ENCODE data around the gene NPC1. TPM values are rescaled to one million over a fixed set of nuclear protein-coding genes. Genes with fewer than 3 reads are reported as not detected.
"Not testable (repeated sequence)": the region's sequence is repeated elsewhere in the genome, so short reads cannot be mapped to it uniquely, and the experiment has no call there.

NPC1 gene
- total RNA-seq: 42.0 TPM

GRCh38 chr18:23586249-23587196 is at the start of gene NPC1:
Gene NPC1, minus strand, starts transcription at chr18:23586506. Its CDS starts 163 bp downstream, at chr18:23586343.
- DNase-seq (ENCODE audit: low spot score): peak; percentile 95

GRCh38 chr18:23636071-23636399 is 49.7 kb upstream of the NPC1 start:
- DNase-seq (ENCODE audit: low spot score): no peak

GRCh38 chr18:23635283-23636070 is 49.2 kb upstream of the NPC1 start:
- no peak for DNase-seq (ENCODE audit: low spot score)

- DNase-seq (ENCODE audit: low spot score): no peak
These were observed 48.4 kb upstream of the NPC1 start for GRCh38 chr18:23634692-23635091.

- no peak for DNase-seq (ENCODE audit: low spot score)
These were observed 46.3 kb upstream of the NPC1 start for GRCh38 chr18:23632615-23633014.

- no peak for DNase-seq (ENCODE audit: low spot score)
These were observed 45.4 kb upstream of the NPC1 start for GRCh38 chr18:23631746-23632145.

- DNase-seq (ENCODE audit: low spot score): no peak
These were observed 45.0 kb upstream of the NPC1 start for GRCh38 chr18:23631312-23631711.

GRCh38 chr18:23629444-23629946 is 43.2 kb upstream of the NPC1 start:
- no peak for DNase-seq (ENCODE audit: low spot score)

- DNase-seq (ENCODE audit: low spot score): no peak
These were observed 41.7 kb upstream of the NPC1 start for GRCh38 chr18:23627970-23628369.

GRCh38 chr18:23627321-23627720 is 41.0 kb upstream of the NPC1 start:
- no peak for DNase-seq (ENCODE audit: low spot score)

- no peak for DNase-seq (ENCODE audit: low spot score)
These were observed 40.4 kb upstream of the NPC1 start for GRCh38 chr18:23626451-23627279.

GRCh38 chr18:23623040-23623439 is 36.7 kb upstream of the NPC1 start:
- no peak for DNase-seq (ENCODE audit: low spot score)

GRCh38 chr18:23619388-23619881 is 33.1 kb upstream of the NPC1 start:
- no peak for DNase-seq (ENCODE audit: low spot score)

- no peak for DNase-seq (ENCODE audit: low spot score)
These were observed 32.6 kb upstream of the NPC1 start for GRCh38 chr18:23618862-23619387.

- DNase-seq (ENCODE audit: low spot score): no peak
These were observed 31.2 kb upstream of the NPC1 start for GRCh38 chr18:23617412-23618014.

- no peak for DNase-seq (ENCODE audit: low spot score)
These were observed 30.0 kb upstream of the NPC1 start for GRCh38 chr18:23616258-23616657.

- DNase-seq (ENCODE audit: low spot score): no peak
These were observed 28.6 kb upstream of the NPC1 start for GRCh38 chr18:23614891-23615290.

- DNase-seq (ENCODE audit: low spot score): no peak
These were observed 28.1 kb upstream of the NPC1 start for GRCh38 chr18:23614413-23614812.

GRCh38 chr18:23613091-23613475 is 26.8 kb upstream of the NPC1 start:
- not testable (repeated sequence) for DNase-seq (ENCODE audit: low spot score)

GRCh38 chr18:23612434-23613090 is 26.3 kb upstream of the NPC1 start:
- DNase-seq (ENCODE audit: low spot score): no peak

Data from ureter (tissue), 1 donor.